Right lobe of liver (tissue), 4 donors: ENCODE results near the gene DNPH1.

ENCODE experiments used
- CTCF ChIP-seq, 4 donors: fragments of 200-600 bp in 3 of 4; fragments of 450-650 bp in 1 of 4; IDR thresholded peaks; one replicate each; pipeline versions ENCODE4 v1.5.1 to v1.8.0; 2016 to 2022; ENCODE audit warnings: antibody characterized with exemption in 4 of 4, mild to moderate bottlenecking in 2 of 4
- POLR2A ChIP-seq: fragments of 450-650 bp; IDR thresholded peaks from one replicate; pipeline ENCODE4 v1.6.1; 2017; ENCODE audit warnings: antibody characterized with exemption, mild to moderate bottlenecking
- donor health status: DM: no; HTN: no; CAD: no.
- donor health status: DM: no; HTN: no; CAD: no.
- donor health status: DM: no; HTN: yes; CAD: no.

GRCh38 chr6:43203029-43203717 is 26.1 kb downstream of the DNPH1 start:
- TF ChIP-seq CTCF (IDR thresholded peaks at IDR 0.05) (no peak), POLR2A (no peak)
